GOT3 (cell line): Measurements from ENCODE around the gene NBPF14.
"Not testable (repeated sequence)": the region's sequence is repeated elsewhere in the genome, so short reads cannot be mapped to it uniquely, and the experiment has no call there.

Source experiments
- DNase-seq: peaks from one replicate; lab custom pipeline; 2025; ENCODE audit warnings: mixed read lengths; lab: John Stamatoyannopoulos, UW

The NBPF14 gene

GRCh38 chr1:148595911-148596310 is at the start of gene NBPF14:
NBPF14 (minus strand) TSS chr1:148596011; CDS start chr1:148595717, 294 bp downstream.
- not testable (repeated sequence) for DNase-seq

GRCh38 chr1:148625451-148625850 is 29.6 kb upstream of the NBPF14 start:
- not testable (repeated sequence) for DNase-seq

- not testable (repeated sequence) for DNase-seq
Measured at GRCh38 chr1:148618216-148618615, 22.4 kb upstream of the NBPF14 start.

GRCh38 chr1:148605266-148605665 is 9.5 kb upstream of the NBPF14 start:
- DNase-seq: not testable (repeated sequence)

- not testable (repeated sequence) for DNase-seq
Measured at GRCh38 chr1:148595360-148595759, 451 bp downstream of the NBPF14 start.

GRCh38 chr1:148591098-148591497 is 4.7 kb downstream of the NBPF14 start:
- DNase-seq: not testable (repeated sequence)

GRCh38 chr1:148532158-148532557 is 63.7 kb downstream of the NBPF14 start:
- DNase-seq: not testable (repeated sequence)

GRCh38 chr1:148529101-148529567 is 66.7 kb downstream of the NBPF14 start:
- DNase-seq: not testable (repeated sequence)

GRCh38 chr1:148528591-148528990 is 67.2 kb downstream of the NBPF14 start:
- DNase-seq: not testable (repeated sequence)

GRCh38 chr1:148526587-148526986 is 69.2 kb downstream of the NBPF14 start:
- not testable (repeated sequence) for DNase-seq

GRCh38 chr1:148523205-148524144 is 72.3 kb downstream of the NBPF14 start:
- not testable (repeated sequence) for DNase-seq

- DNase-seq: peak; percentile 52
Measured at GRCh38 chr1:148522561-148523204, 73.1 kb downstream of the NBPF14 start.

GRCh38 chr1:148522072-148522471 is 73.7 kb downstream of the NBPF14 start:
- not testable (repeated sequence) for DNase-seq

- not testable (repeated sequence) for DNase-seq
Measured at GRCh38 chr1:148514310-148514709, 81.5 kb downstream of the NBPF14 start.

GRCh38 chr1:148512571-148513184 is 83.1 kb downstream of the NBPF14 start:
- DNase-seq: not testable (repeated sequence)

GRCh38 chr1:148493933-148494332 is 101.9 kb downstream of the NBPF14 start:
- DNase-seq: not testable (repeated sequence)

- not testable (repeated sequence) for DNase-seq
Measured at GRCh38 chr1:148483029-148483428, 112.8 kb downstream of the NBPF14 start, which contains the start of gene PPIAL4G. PPIAL4G (minus strand) TSS chr1:148483302; CDS start chr1:148483252, 50 bp downstream.
